ENCODE data around the gene GAB2. TPM values are rescaled to one million over a fixed set of nuclear protein-coding genes. Genes with fewer than 3 reads are reported as not detected.

GAB2 gene
- total and polyA plus RNA-seq, 2 of the 13 experiments (the other 11 are each of a cell fraction or from before 2014, with no cell fraction given): 4.1 to 8.6 TPM

DNA sequence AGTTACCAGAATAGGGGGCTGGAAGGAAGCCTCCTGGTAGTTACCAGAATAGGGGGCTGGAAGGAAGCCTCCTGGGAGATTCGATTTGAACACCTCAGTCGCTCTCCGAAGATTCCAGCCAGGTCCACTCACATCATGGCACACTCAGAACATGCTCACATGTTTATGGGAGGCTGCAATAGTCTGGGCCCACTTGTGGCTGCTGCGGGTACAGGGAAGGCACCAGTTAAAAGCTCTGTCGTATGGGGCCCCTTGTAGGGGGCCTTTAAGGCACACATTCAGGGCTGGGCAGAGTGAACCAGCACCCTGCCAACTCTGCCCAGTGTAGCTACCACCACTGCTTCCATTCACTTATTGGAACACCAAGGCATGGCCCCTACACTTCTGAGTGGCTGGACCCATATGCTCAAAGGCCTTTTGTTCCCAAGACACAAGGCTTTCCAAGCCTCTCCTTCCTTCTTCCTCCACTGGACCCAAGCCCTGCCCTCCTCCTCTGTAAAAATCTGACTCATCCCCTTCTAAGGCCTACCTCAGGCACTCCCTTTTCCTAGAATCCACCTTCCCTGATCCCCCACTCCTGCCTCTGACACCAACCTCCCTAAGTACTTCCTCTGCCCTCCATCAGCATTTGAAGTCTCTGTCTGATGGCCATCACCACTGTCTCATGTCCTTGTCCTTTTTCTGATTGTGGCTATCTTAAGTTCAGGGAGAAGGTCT is 200.9 kb downstream of the GAB2 start:
- ATAC-seq (no peak), DNase-seq (ENCODE audit: low spot score) (no peak), FAIRE-seq (no peak)
- H3K4me3 ChIP-seq (replicated peaks in 1 of 3; ENCODE audit: insufficient read depth in 1 of 3, low read depth in 2 of 3, low read length in 3 of 3): no peak overlapping the region
- H4K20me1 ChIP-seq (ENCODE audit: insufficient read depth, low read length): no peaks in the 10 kb centered on the region
- H3K9me3 ChIP-seq (ENCODE audit: low read length): no peaks in the 10 kb centered on the region
- WGBS (ENCODE audit: low lambda C conversion rate): 93% methylated on average over 3 of the region's 5 CpGs
- H3K4me2 ChIP-seq (ENCODE audit: low read depth, low read length): no peak overlapping the region
- no peak overlapping the region for H2AFZ ChIP-seq (ENCODE audit: low read length)
- CTCF ChIA-PET (ENCODE audit: low intra/inter-chr PET ratio, low total read pairs): no interaction called here
- no peak for TF ChIP-seq DR1 (CRISPR knock-in tag; IDR thresholded peaks at IDR 0.05)
- no peak for TF ChIP-seq RXRB (CRISPR knock-in tag; IDR thresholded peaks at IDR 0.05; ENCODE audit: borderline replicate concordance)
- in situ Hi-C loops (cut with HindIII; ENCODE audit: extremely low pct_ligation_motif_present, low pct_unique_long_range_greater_than_20kb): no loop called here
- BruUV-seq (replicated peaks): no TSS peak
- peaks cover 11% of the 10 kb centered on the region for H3K4me1 ChIP-seq (ENCODE audit: insufficient read depth, low read length)
- POLR2A ChIA-PET: interaction anchor here (1.0 kb wide), 1 partner anchor 61 kb away, joined by 3 read pairs; no protein-coding TSS in a partner anchor
- intact Hi-C loops (cut with micrococcal nuclease; ENCODE audit: unreplicated experiment): no loop called here
- H3K27ac ChIP-seq (ENCODE audit: extremely low read length, insufficient read depth, low read length): no peak overlapping the region
- H3K36me3 ChIP-seq (replicated peaks in 1 of 2; ENCODE audit: control insufficient read depth in 1 of 2, insufficient read depth in 2 of 2, low read length in 2 of 2): peaks cover 17 to 34% of the 10 kb centered on the region in 2 experiments; a peak in 4 of 5 replicates
- H3K27me3 ChIP-seq (ENCODE audit: control insufficient read depth in 1 of 2, insufficient read depth in 2 of 2, low read length in 2 of 2): no peaks in the 10 kb centered on the region
- H3K79me2 ChIP-seq (ENCODE audit: insufficient read depth, low read length): no peaks in the 10 kb centered on the region
- H3K9ac ChIP-seq (ENCODE audit: insufficient read depth, low read depth, low read length): no peak overlapping the region

GRCh38 chr11:78216021-78216420 is 201.6 kb downstream of the GAB2 start:
- POLR2A ChIA-PET: interaction anchor here (1.0 kb wide), 1 partner anchor 60 kb away, joined by 3 read pairs; no protein-coding TSS in a partner anchor
- no TSS peak for BruUV-seq (replicated peaks)
- in situ Hi-C loops (cut with HindIII; ENCODE audit: extremely low pct_ligation_motif_present, low pct_unique_long_range_greater_than_20kb) (no loop called here), intact Hi-C loops (cut with micrococcal nuclease; ENCODE audit: unreplicated experiment) (no loop called here)
- Histone ChIP-seq H4K20me1 (ENCODE audit: insufficient read depth, low read length) (no peaks in the 10 kb centered on the region), H3K79me2 (ENCODE audit: insufficient read depth, low read length) (no peaks in the 10 kb centered on the region), H3K27ac (ENCODE audit: extremely low read length, insufficient read depth, low read length) (no peak overlapping the region), H3K36me3 (replicated peaks in 1 of 2; ENCODE audit: control insufficient read depth in 1 of 2, insufficient read depth in 2 of 2, low read length in 2 of 2) (peaks cover 12 to 27% of the 10 kb centered on the region in 2 experiments; a peak in 4 of 5 replicates), H2AFZ (ENCODE audit: low read length) (no peak overlapping the region), H3K4me3 (replicated peaks in 1 of 3; ENCODE audit: insufficient read depth in 1 of 3, low read depth in 2 of 3, low read length in 3 of 3) (no peak overlapping the region), H3K4me2 (ENCODE audit: low read depth, low read length) (no peak overlapping the region), H3K9ac (ENCODE audit: insufficient read depth, low read depth, low read length) (no peak overlapping the region), H3K27me3 (ENCODE audit: control insufficient read depth in 1 of 2, insufficient read depth in 2 of 2, low read length in 2 of 2) (no peaks in the 10 kb centered on the region), H3K4me1 (ENCODE audit: insufficient read depth, low read length) (peaks cover 11% of the 10 kb centered on the region), H3K9me3 (ENCODE audit: low read length) (no peaks in the 10 kb centered on the region)
- peak; percentile 12; the same call in 1 of the 3 replicates for ATAC-seq
- TF ChIP-seq ZMYM3 (CRISPR knock-in tag; IDR thresholded peaks at IDR 0.05): 0 out of 2 replicates have a peak, but pooled peaks have one; percentile 36
- TF ChIP-seq HNF4A (CRISPR knock-in tag; IDR thresholded peaks at IDR 0.05): 0 out of 2 replicates have a peak, but pooled peaks have one; percentile 30
- TF ChIP-seq, protein P1, sequence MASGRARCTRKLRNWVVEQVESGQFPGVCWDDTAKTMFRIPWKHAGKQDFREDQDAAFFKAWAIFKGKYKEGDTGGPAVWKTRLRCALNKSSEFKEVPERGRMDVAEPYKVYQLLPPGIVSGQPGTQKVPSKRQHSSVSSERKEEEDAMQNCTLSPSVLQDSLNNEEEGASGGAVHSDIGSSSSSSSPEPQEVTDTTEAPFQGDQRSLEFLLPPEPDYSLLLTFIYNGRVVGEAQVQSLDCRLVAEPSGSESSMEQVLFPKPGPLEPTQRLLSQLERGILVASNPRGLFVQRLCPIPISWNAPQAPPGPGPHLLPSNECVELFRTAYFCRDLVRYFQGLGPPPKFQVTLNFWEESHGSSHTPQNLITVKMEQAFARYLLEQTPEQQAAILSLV (CRISPR knock-in tag; IDR thresholded peaks at IDR 0.05; ENCODE audit: borderline replicate concordance): 0 out of 2 replicates have a peak, but pooled peaks have one; percentile 33
- TF ChIP-seq STAT5B (CRISPR knock-in tag; IDR thresholded peaks at IDR 0.05): no peak
- peak; percentile 43 for TF ChIP-seq ZNF629 (CRISPR knock-in tag; conservative IDR thresholded peaks at IDR 0.05)
- no peak for FAIRE-seq
- CTCF ChIA-PET (ENCODE audit: low intra/inter-chr PET ratio, low total read pairs): no interaction called here
- WGBS (ENCODE audit: low lambda C conversion rate): 85% methylated on average over 3 of the region's 3 CpGs
- no peak for DNase-seq (ENCODE audit: low spot score)
